ENCODE results near the gene SLC16A12. TPM values are rescaled to one million over a fixed set of nuclear protein-coding genes. Genes with fewer than 3 reads are reported as not detected.
"Not testable (repeated sequence)": the region's sequence is repeated elsewhere in the genome, so short reads cannot be mapped to it uniquely, and the experiment has no call there.

SLC16A12 gene
- total RNA-seq, 1 donor from 2014 or later: 2.6 TPM

DNA sequence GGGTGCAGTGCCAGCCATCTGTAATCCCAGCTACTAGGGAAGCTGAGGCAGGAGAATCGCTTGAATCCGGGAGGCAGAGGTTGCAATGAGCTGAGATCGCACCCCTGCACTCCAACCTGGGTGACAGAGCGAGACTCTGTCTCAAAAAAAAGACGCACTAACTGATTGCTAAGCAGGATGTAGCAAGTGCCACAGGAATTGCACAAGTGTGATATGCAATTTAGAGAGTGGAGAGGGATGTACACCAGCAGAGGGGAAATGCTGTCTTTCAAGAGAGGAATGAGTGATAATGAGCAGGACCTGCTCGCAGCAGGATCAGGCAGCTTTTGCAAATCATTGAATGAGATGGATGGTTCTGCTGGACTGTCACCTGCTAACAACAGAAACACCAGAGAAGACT is 13.3 kb upstream of the SLC16A12 start:
- Mint-ChIP-seq H3K27me3 (ENCODE audit: low read depth) (no peaks in the 10 kb centered on the region), H3K4me3 (ENCODE audit: unreplicated experiment) (no peak overlapping the region), H3K36me3 (ENCODE audit: low read depth) (no peaks in the 10 kb centered on the region), H3K27ac (ENCODE audit: unreplicated experiment) (no peak overlapping the region), H3K4me1 (ENCODE audit: low read depth) (peaks cover 28% of the 10 kb centered on the region), H3K9me3 (ENCODE audit: low read depth) (peaks cover 12% of the 10 kb centered on the region)
- TF ChIP-seq, protein P1, sequence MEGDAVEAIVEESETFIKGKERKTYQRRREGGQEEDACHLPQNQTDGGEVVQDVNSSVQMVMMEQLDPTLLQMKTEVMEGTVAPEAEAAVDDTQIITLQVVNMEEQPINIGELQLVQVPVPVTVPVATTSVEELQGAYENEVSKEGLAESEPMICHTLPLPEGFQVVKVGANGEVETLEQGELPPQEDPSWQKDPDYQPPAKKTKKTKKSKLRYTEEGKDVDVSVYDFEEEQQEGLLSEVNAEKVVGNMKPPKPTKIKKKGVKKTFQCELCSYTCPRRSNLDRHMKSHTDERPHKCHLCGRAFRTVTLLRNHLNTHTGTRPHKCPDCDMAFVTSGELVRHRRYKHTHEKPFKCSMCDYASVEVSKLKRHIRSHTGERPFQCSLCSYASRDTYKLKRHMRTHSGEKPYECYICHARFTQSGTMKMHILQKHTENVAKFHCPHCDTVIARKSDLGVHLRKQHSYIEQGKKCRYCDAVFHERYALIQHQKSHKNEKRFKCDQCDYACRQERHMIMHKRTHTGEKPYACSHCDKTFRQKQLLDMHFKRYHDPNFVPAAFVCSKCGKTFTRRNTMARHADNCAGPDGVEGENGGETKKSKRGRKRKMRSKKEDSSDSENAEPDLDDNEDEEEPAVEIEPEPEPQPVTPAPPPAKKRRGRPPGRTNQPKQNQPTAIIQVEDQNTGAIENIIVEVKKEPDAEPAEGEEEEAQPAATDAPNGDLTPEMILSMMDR (IDR thresholded peaks at IDR 0.05): no peak
- no peak for DNase-seq (ENCODE audit: low spot score)

- H3K4me3 Mint-ChIP-seq (ENCODE audit: unreplicated experiment): no peak overlapping the region
- no peaks in the 10 kb centered on the region for H3K36me3 Mint-ChIP-seq (ENCODE audit: low read depth)
- no peak for DNase-seq (ENCODE audit: low spot score)
- H3K27me3 Mint-ChIP-seq (ENCODE audit: low read depth): no peaks in the 10 kb centered on the region
- no peak overlapping the region for H3K27ac Mint-ChIP-seq (ENCODE audit: unreplicated experiment)
- peaks cover 21% of the 10 kb centered on the region for H3K4me1 Mint-ChIP-seq (ENCODE audit: low read depth)
- TF ChIP-seq, protein P1 (IDR thresholded peaks at IDR 0.05): no peak
- H3K9me3 Mint-ChIP-seq (ENCODE audit: low read depth): peaks cover 12% of the 10 kb centered on the region
Measured at GRCh38 chr10:89547853-89548513, 12.6 kb upstream of the SLC16A12 start.

- not testable (repeated sequence) for H3K36me3 Mint-ChIP-seq (ENCODE audit: low read depth); H3K27me3 Mint-ChIP-seq (ENCODE audit: low read depth); DNase-seq (ENCODE audit: low spot score); H3K4me3 Mint-ChIP-seq (ENCODE audit: unreplicated experiment); H3K27ac Mint-ChIP-seq (ENCODE audit: unreplicated experiment)
- peaks cover 12% of the 10 kb centered on the region for H3K9me3 Mint-ChIP-seq (ENCODE audit: low read depth)
- H3K4me1 Mint-ChIP-seq (ENCODE audit: low read depth): peaks cover 12% of the 10 kb centered on the region
Measured at GRCh38 chr10:89546651-89547050, 11.3 kb upstream of the SLC16A12 start.

GRCh38 chr10:89543841-89544240 is 8.4 kb upstream of the SLC16A12 start:
- Mint-ChIP-seq H3K27me3 (ENCODE audit: low read depth) (no peaks in the 10 kb centered on the region), H3K27ac (ENCODE audit: unreplicated experiment) (no peak overlapping the region), H3K4me1 (ENCODE audit: low read depth) (no peaks in the 10 kb centered on the region), H3K9me3 (ENCODE audit: low read depth) (peaks cover 12% of the 10 kb centered on the region), H3K4me3 (ENCODE audit: unreplicated experiment) (no peak overlapping the region), H3K36me3 (ENCODE audit: low read depth) (no peaks in the 10 kb centered on the region)
- TF ChIP-seq, protein P1 (IDR thresholded peaks at IDR 0.05): no peak
- no peak for DNase-seq (ENCODE audit: low spot score)

DNA sequence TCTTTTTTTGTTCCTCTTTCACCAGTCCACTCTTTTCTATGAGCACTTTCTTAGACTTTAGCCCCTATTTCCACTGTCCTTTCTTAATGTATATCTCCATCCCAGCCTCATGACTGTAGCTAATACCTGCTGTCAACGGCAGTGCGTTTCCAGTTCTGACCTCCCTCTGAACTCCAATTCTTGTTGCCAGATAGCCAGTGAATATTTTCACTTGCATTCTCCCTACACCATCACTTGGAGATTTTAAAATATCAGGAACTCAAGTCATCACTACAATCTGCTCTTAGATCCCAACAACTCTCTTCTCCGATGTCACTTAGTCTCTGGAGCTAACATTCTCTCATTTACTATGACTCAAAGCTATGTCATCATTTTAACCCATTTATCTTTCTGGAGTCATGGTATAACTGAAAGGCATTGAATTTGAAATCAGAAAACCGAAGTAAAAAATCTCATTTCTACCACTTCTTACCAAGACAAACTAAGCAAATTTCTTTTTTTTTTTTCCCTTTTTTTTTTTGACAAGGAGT is 5.1 kb upstream of the SLC16A12 start:
- no peak for DNase-seq (ENCODE audit: low spot score)

More for the DNA sequence above, 5.1 kb upstream of the SLC16A12 start:
- H3K27me3 Mint-ChIP-seq (ENCODE audit: low read depth): no peaks in the 10 kb centered on the region
- H3K4me3 Mint-ChIP-seq (ENCODE audit: unreplicated experiment): no peak overlapping the region
- TF ChIP-seq, protein P1 (IDR thresholded peaks at IDR 0.05): no peak
- H3K4me1 Mint-ChIP-seq (ENCODE audit: low read depth): peaks cover 3% of the 10 kb centered on the region
- no peaks in the 10 kb centered on the region for H3K36me3 Mint-ChIP-seq (ENCODE audit: low read depth)
- no peak overlapping the region for H3K27ac Mint-ChIP-seq (ENCODE audit: unreplicated experiment)
- H3K9me3 Mint-ChIP-seq (ENCODE audit: low read depth): peaks cover 3% of the 10 kb centered on the region
